GM12801 (cell line): Measurements from ENCODE around the gene METRNL.

Experiments used
- TF ChIP-seq, protein P1 (sequence below): IDR thresholded peaks from one replicate; pipeline ENCODE4 v1.5.1; 2011; ENCODE audit warnings: control low read depth; ENCODE audit not compliant: insufficient read length; ENCODE audit errors: extremely low read depth

Gene METRNL

DNA sequence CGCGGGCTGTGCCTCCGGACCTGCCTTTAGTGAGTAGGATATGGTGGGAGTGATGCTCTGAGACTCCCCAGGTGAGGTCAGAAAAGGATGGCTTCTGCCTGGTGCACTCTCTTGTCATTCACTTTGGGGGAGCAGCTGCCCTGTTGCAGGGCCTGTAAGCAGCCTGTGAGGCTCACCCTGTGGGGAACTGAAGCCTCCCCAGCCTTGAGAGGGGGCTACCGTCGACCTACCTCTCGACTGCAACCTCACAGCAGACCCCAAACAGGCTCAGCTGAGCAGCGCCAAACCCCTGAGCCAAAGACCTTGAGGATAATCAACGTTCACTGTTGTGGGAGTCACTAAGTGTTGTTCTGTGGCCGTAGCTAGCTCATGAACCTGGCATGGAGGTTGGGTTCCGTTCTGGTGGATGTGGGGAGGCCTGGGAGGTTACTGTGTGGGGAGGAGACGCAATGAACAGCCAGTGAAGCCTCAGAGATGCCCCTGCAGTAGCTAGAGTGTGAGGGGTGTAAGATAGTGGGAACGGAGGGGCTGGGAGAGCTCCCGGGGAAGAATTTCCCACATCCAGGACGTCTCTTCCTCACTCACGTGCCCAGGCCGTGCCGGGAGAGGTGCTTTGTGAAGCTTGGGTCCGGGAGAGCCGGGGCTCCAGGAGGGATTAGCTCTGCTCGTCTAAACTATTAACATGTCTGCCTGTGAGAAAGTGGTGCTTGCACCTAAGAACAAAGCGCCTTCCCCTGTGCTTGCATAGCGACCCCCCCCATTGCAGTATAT is 38.8 kb downstream of the METRNL start:
- TF ChIP-seq, protein P1, sequence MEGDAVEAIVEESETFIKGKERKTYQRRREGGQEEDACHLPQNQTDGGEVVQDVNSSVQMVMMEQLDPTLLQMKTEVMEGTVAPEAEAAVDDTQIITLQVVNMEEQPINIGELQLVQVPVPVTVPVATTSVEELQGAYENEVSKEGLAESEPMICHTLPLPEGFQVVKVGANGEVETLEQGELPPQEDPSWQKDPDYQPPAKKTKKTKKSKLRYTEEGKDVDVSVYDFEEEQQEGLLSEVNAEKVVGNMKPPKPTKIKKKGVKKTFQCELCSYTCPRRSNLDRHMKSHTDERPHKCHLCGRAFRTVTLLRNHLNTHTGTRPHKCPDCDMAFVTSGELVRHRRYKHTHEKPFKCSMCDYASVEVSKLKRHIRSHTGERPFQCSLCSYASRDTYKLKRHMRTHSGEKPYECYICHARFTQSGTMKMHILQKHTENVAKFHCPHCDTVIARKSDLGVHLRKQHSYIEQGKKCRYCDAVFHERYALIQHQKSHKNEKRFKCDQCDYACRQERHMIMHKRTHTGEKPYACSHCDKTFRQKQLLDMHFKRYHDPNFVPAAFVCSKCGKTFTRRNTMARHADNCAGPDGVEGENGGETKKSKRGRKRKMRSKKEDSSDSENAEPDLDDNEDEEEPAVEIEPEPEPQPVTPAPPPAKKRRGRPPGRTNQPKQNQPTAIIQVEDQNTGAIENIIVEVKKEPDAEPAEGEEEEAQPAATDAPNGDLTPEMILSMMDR, result no peak

DNA sequence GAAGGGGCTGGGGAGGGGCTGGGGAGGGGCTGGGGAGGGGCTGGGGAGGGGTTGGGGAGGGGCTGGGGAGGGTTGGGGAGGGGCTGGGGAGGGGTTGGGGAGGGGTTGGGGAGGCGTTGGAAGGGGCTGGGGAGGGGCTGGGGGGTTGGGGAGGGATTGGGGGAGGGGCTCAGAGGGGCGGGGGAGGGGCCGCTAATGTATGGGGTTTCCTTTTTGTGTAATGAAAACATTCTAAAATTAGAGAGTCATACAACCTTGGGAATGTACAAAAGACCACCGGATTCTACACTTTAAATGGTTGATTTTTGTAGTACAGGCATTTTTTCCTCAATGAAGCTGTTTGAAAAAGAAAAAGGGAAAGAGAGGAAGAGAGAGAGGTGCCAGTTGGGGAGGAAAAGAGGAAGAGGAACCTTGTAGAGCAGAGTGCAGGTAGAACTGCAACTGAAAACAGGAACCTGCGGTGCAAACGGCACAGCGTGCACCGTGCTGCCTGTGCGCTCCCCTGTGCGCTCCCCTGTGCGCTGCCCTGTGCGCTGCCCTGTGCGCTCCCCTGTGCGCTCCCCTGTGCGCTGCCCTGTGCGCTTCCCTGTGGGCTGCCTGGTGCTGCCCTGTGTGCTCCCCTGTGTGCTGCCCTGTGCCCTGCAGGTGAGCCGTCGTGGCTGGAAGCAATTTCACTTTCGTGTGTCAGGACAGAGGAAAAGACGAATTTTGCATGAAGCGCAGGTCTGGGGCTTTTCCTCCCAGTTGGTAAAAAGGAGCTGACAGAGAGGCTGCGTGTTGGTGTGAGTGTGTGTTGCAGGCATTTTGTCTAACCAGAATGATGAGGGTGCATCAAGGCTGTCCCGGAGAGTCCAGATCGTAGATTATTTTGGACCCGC is 40.8 kb downstream of the METRNL start:
- TF ChIP-seq, protein P1, result no peak

DNA sequence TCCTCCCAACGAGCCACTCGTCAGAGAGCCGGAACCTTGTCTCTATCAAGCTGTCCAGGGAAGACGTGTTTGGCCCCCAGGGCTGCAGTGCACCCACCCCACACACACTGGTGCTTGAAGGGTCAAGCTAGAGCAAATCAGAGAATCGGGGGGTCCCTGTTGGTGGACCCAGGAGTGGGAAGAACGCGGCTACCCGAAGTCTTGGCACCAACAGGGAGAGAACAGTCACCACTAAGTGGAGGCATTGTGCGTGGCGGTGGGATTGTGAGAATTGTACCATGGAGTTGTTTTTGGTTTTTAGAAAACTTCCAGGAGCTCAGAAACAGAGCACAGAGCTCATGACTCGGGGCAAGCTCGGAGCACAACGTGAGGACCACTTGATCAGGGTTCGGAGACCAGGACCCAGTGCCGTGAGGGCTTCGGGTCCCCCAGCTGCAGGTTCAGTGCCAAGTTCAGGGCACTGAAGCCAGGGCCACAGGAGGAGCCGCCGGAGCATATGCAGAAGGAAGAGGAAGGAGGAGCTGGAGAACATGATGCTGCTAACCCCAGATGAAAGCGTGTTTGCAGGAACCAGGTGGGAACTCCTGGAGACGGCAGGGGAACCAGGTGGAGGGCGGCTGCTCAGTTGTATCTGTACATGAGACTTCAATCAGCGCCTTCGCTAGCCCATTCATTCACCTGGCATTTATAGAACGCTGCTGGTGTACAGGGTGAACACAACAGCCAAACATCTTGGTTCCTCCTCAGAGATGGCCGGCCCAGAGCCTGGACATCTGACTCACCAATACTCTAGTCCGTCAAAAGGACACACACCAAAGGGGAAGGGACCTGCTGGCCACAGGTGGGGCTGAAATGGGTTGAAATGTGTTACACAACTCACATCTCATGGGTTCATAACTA is 42.8 kb downstream of the METRNL start:
- TF ChIP-seq, protein P1, result no peak

DNA sequence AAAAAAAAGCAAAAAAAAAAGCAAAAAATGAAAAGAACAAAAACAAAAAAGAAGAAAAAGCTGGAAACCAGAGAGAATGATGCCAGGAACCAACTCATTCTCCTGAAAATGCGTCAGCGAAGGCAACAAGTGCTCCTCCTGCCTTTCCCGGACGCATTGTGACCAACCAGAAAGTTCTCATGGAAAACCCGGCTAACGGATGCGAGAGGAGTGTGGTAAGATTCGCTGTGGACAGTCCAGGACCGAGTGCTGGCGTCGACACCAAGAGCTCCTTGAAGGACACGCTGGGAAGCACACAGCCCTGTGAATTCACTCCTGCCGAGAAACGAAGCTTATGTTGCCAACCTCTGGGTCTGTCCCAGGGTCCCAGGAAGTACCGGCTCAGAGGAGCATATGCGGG is 43.4 kb downstream of the METRNL start:
- TF ChIP-seq, protein P1, result no peak

DNA sequence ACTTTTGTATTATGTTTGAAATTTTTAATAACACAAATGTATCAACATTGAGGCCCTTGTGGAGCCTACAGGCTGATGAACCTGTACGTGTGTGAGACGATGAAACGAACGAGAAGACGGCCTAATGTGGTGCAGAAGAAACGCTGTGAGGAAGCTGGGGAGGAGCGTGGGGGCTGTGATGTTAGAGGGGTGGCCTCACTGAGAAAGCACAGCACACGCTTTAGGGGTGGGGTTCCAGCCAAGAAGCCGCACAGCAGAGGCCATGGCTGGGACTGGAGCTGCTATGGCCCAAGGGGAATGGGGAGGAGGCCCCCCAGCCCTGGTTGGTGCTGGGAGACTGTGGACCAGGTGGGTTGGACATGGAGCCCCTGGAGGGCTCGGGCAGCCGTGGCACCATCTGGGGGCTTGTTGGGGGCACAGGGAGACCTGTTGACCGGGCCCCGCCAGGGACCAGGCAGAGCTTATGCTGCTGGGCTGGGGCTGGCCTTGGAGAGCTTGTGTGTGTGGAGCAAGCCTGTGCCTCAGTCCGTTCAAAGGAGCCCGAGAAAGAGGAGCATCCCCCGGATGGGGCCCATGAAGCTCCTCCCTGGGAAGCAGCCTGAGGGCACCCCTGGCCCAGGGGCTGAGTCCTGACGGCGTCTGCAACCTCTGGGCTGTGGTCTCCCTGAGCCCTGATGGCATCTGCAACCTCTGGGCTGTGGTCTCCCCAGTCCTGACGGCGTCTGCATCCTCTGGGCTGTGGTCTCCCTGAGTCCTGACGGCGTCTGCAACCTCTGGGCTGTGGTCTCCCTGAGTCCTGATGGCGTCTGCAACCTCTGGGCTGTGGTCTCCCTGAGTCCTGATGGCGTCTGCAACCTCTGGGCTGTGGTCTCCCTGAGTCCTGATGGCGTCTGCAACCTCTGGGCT is 44.7 kb downstream of the METRNL start:
- TF ChIP-seq, protein P1, result no peak

DNA sequence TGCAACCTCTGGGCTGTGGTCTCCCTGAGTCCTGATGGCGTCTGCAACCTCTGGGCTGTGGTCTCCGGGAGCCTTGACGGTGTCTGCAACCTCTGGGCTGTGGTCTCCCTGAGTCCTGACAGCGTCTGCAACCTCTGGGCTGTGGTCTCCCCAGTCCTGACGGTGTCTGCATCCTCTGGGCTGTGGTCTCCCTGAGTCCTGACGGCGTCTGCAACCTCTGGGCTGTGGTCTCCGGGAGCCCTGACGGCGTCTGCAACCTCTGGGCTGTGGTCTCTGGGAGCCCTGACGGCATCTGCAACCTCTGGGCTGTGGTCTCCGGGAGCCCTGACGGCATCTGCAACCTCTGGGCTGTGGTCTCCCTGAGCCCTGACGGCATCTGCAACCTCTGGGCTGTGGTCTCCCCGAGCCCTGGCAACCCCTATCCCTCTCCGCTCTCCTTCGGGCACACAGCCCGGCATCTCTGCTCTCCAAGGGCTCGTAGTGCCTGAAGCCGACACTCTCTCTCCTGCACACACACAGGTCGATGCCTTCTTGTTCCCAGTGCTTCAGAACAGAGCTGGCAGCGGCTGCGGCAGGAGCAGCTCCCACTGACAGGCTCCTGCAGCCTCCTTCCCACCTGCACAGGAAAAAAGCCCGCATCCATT is 45.6 kb downstream of the METRNL start:
- TF ChIP-seq, protein P1, result no peak
